HTERT RPE-1 (cell line): ENCODE results near the gene BCAS3.
"Not testable (repeated sequence)": the region's sequence is repeated elsewhere in the genome, so short reads cannot be mapped to it uniquely, and the experiment has no call there.

ENCODE experiments used
- in situ Hi-C: fragments of 300-500 bp; cut with MboI; formaldehyde crosslinking; loops from 4 replicates; pipeline ENCODE4 v1.14.3; 2020; ENCODE audit warnings: low sequenced_read_pairs

The BCAS3 gene

GRCh38 chr17:61351745-61352407, 674.2 kb downstream of the BCAS3 start:
- in situ Hi-C loops = no loop called here

- in situ Hi-C loops = no loop called here
Measured at GRCh38 chr17:61352408-61352770, 674.7 kb downstream of the BCAS3 start.

GRCh38 chr17:61352781-61353491, 675.3 kb downstream of the BCAS3 start:
- in situ Hi-C loops = no loop called here

GRCh38 chr17:61353615-61354014, 676.0 kb downstream of the BCAS3 start:
- in situ Hi-C loops = no loop called here

GRCh38 chr17:61354895-61355874, 677.5 kb downstream of the BCAS3 start:
- in situ Hi-C loops = no loop called here

- in situ Hi-C loops = not testable (repeated sequence)
Measured at GRCh38 chr17:61357061-61357460, 679.4 kb downstream of the BCAS3 start.

GRCh38 chr17:61359513-61359912, 681.9 kb downstream of the BCAS3 start:
- in situ Hi-C loops = not testable (repeated sequence)

- in situ Hi-C loops = no loop called here
Measured at GRCh38 chr17:61360318-61360943, 682.8 kb downstream of the BCAS3 start.

GRCh38 chr17:61361084-61361483, 683.4 kb downstream of the BCAS3 start:
- in situ Hi-C loops = no loop called here

GRCh38 chr17:61362396-61362795, 684.7 kb downstream of the BCAS3 start:
- in situ Hi-C loops = no loop called here

GRCh38 chr17:61362852-61363600, 685.4 kb downstream of the BCAS3 start:
- in situ Hi-C loops = no loop called here

- in situ Hi-C loops = no loop called here
Measured at GRCh38 chr17:61363601-61364462, 686.2 kb downstream of the BCAS3 start.

- in situ Hi-C loops = no loop called here
Measured at GRCh38 chr17:61364463-61364846, 686.8 kb downstream of the BCAS3 start.

GRCh38 chr17:61366076-61366714, 688.5 kb downstream of the BCAS3 start:
- in situ Hi-C loops = no loop called here

GRCh38 chr17:61366715-61367413, 689.2 kb downstream of the BCAS3 start:
- in situ Hi-C loops = no loop called here

- in situ Hi-C loops = no loop called here
Measured at GRCh38 chr17:61368049-61368831, 690.6 kb downstream of the BCAS3 start.

- in situ Hi-C loops = no loop called here
Measured at GRCh38 chr17:61368832-61369450, 691.3 kb downstream of the BCAS3 start.
